RWPE1 (cell line): ENCODE measurements around the gene GALNT9.
A peak's percentile ranks its signal among the peaks of the same experiment; 100 is the strongest.

Experiments
- CTCF ChIA-PET: fragments of 350-600 bp; sonication (Branson Sonifier 250); formaldehyde crosslinking; extraction: SDS; loops from one replicate; lab custom pipeline; 2021; lab: Yijun Ruan, JAX
- POLR2A ChIA-PET: fragments of 400-600 bp; formaldehyde crosslinking; extraction: SDS; loops from one replicate; lab custom pipeline; 2020; ENCODE audit warnings: antibody characterized with exemption; ENCODE audit not compliant: low non-redundant PET; lab: Yijun Ruan, JAX
- DNase-seq: peaks from one replicate; pipeline ENCODE4 v3.0.0; 2012; ENCODE audit warnings: low spot score
- H3K27ac ChIP-seq: fragments of 450-650 bp; 2 replicates; pipeline ENCODE4 v1.5.1; 2017
- CTCF ChIP-seq: fragments of 450-650 bp; conservative IDR thresholded peaks from 2 replicates; pipeline ENCODE4 v1.5.1; 2017; ENCODE audit warnings: low read depth, mild to moderate bottlenecking

Gene GALNT9

DNA sequence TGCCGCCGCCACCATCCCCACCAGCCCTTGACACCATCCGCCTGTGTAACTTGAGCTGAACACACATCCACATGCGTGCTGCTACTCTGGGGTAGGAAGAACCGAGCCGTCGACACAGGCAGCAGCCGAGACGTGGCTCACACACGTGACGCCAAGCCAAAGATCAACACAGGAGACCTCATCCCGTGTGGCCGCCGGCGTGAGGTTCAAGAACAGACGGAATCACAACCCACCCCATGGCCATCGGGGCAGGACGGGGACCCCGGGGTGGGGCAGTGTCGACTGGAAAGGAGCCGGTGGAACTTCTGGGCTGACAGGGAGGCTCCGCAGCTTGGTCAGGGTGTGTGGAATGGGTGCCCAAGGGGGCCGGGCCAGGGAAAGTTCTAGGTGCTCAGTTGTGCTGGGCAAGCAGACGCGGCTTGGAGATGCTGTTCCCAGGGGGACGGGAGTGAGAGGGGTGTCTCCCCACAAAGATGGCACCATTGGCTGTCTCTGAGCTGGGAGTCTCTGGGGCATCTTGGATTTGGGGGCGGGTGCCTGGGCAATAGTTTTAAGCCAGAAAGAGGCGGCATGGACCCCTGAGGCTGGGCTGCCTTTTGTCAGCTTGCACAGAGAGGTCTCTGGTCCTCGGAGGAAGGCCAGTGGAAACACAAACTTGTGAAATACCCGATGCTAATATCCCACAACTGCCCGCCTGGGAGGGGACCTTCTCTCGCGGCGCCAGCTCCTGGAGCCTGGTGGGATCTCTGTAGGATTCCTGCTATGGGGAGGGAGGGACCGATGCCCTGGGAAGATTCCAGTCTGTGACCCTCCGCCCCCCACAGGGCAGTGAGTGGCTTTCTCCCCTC is 41.8 kb downstream of the GALNT9 start:
- ChIA-PET POLR2A (no interaction called here), CTCF (no interaction called here)
- no peak for TF ChIP-seq CTCF
- no peak for DNase-seq
- peak overlapping the region; percentile 86 for H3K27ac ChIP-seq

DNA sequence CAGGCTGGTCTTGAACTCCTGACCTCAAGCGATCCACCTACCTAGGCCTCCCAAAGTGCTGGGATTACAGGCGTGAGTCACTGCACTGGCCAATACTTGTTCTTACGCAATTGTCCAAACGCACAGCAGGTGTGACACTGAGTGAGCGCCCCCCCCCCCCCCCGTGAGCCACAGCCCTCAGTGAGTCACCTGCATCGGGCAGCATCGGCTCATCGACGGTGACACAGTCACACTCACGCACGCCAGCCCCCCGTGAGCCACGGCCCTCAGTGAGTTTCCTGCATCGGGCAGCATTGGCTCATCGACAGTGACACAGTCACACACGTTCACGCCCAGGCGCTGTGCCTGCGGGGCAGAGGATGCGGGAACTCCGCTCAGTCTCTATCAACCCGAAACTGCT is 42.5 kb downstream of the GALNT9 start:
- POLR2A ChIA-PET = no interaction called here
- DNase-seq = peak; percentile 47
- H3K27ac ChIP-seq = peak overlapping the region; percentile 86
- no peak for TF ChIP-seq CTCF
- CTCF ChIA-PET = no interaction called here

- ChIA-PET CTCF (interaction anchor here (1.5 kb wide), 1 partner anchor 129 kb away, joined by 4 read pairs; no protein-coding TSS in a partner anchor), POLR2A (no interaction called here)
- DNase-seq = peak; percentile 69
- no peak for TF ChIP-seq CTCF
- H3K27ac ChIP-seq = peak overlapping the region; percentile 86
Measured at GRCh38 chr12:132285991-132286681, 43.3 kb downstream of the GALNT9 start.

GRCh38 chr12:132284827-132285741 is 44.3 kb downstream of the GALNT9 start:
- peak overlapping the region; percentile 86 for H3K27ac ChIP-seq
- POLR2A ChIA-PET = no interaction called here
- no peak for TF ChIP-seq CTCF
- CTCF ChIA-PET = interaction anchor here (0.6 to 1.5 kb wide), 5 partner anchors 9 to 713 kb away, joined by 3 to 5 read pairs (median 4); no protein-coding TSS in a partner anchor
- DNase-seq = peak; percentile 92

GRCh38 chr12:132284071-132284826 is 45.1 kb downstream of the GALNT9 start:
- peak overlapping the region; percentile 86 for H3K27ac ChIP-seq
- peak; percentile 58 for DNase-seq
- CTCF ChIA-PET = interaction anchor here (0.6 to 1.5 kb wide), 4 partner anchors 8 to 131 kb away, joined by 3 to 4 read pairs (median 4); no protein-coding TSS in a partner anchor
- peak; percentile 52 for TF ChIP-seq CTCF
- POLR2A ChIA-PET = no interaction called here
